ENCODE data around the gene IL18R1. TPM values are rescaled to one million over a fixed set of nuclear protein-coding genes. Genes with fewer than 3 reads are reported as not detected.

IL18R1 gene
- total and polyA plus RNA-seq, 2 donors (not counting 3 experiments of a cell fraction or from before 2014, with no cell fraction given), result 2.9 to 3.6 TPM

GRCh38 chr2:102396012-102396411 lies 40.4 kb downstream of the IL18R1 start:
- ChIA-PET CTCF (interaction anchor here (0.7 kb wide), 1 partner anchor 110 kb away, joined by 3 read pairs; no protein-coding TSS in a partner anchor), POLR2A (no interaction called here)
- dilution Hi-C loops (cut with MboI; ENCODE audit: extremely low pct_ligation_motif_present, low sequenced_read_pairs) (no loop called here), intact Hi-C loops (cut with micrococcal nuclease) (no loop called here)
- no TSS peak for BruUV-seq (replicated peaks)
- no peak overlapping the region for H2AFZ ChIP-seq (ENCODE audit: low read depth, low read length)
- no peak overlapping the region for H3K4me3 ChIP-seq (replicated peaks in 1 of 3; ENCODE audit: insufficient read depth in 1 of 3, low read depth in 1 of 3, low read length in 3 of 3)
- no peak overlapping the region for H3K4me2 ChIP-seq (ENCODE audit: insufficient read depth, low read length)
- no peaks in the 10 kb centered on the region for H4K20me1 ChIP-seq (replicated peaks; ENCODE audit: control insufficient read depth, extremely low read depth, insufficient read depth, low read length)
- H3K9me3 ChIP-seq (replicated peaks; ENCODE audit: control insufficient read depth, insufficient read depth, low read length), result no peaks in the 10 kb centered on the region
- H3K9ac ChIP-seq (replicated peaks; ENCODE audit: extremely low read depth, insufficient read depth, low read length), result no peak overlapping the region
- no peaks in the 10 kb centered on the region for H3K4me1 ChIP-seq (ENCODE audit: control insufficient read depth, extremely low read depth, insufficient read depth, low read length)
- no peaks in the 10 kb centered on the region for H3K36me3 ChIP-seq (ENCODE audit: control insufficient read depth in 2 of 2, extremely low read depth in 1 of 2, insufficient read depth in 2 of 2, low read length in 2 of 2)
- H3K27ac ChIP-seq (ENCODE audit: insufficient read depth, low read depth, low read length), result no peak overlapping the region
- no peak for FAIRE-seq
- H3K79me2 ChIP-seq (ENCODE audit: control insufficient read depth, insufficient read depth, low read length), result no peaks in the 10 kb centered on the region
- DNase-seq (ENCODE audit: low read depth, low spot score), result no peak
- no peak for TF ChIP-seq JUN (IDR thresholded peaks at IDR 0.05; ENCODE audit: borderline replicate concordance, insufficient read depth, insufficient read length, low read depth)
- no peak for TF ChIP-seq FOS (IDR thresholded peaks at IDR 0.05; ENCODE audit: borderline replicate concordance, insufficient read depth, low read length)
- TF ChIP-seq, protein P1, sequence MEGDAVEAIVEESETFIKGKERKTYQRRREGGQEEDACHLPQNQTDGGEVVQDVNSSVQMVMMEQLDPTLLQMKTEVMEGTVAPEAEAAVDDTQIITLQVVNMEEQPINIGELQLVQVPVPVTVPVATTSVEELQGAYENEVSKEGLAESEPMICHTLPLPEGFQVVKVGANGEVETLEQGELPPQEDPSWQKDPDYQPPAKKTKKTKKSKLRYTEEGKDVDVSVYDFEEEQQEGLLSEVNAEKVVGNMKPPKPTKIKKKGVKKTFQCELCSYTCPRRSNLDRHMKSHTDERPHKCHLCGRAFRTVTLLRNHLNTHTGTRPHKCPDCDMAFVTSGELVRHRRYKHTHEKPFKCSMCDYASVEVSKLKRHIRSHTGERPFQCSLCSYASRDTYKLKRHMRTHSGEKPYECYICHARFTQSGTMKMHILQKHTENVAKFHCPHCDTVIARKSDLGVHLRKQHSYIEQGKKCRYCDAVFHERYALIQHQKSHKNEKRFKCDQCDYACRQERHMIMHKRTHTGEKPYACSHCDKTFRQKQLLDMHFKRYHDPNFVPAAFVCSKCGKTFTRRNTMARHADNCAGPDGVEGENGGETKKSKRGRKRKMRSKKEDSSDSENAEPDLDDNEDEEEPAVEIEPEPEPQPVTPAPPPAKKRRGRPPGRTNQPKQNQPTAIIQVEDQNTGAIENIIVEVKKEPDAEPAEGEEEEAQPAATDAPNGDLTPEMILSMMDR (IDR thresholded peaks at IDR 0.05; ENCODE audit: extremely low read depth in 1 of 2, insufficient read depth in 1 of 2, low read depth in 1 of 2, low read length in 2 of 2), result no peak
- no peak for TF ChIP-seq EZH2 (IDR thresholded peaks at IDR 0.05; ENCODE audit: borderline replicate concordance, low read depth, low read length, severe bottlenecking)
- TF ChIP-seq POLR2AphosphoS5 (IDR thresholded peaks at IDR 0.05; ENCODE audit: insufficient read depth, low read depth, low read length), result no peak
- TF ChIP-seq POLR2A (IDR thresholded peaks at IDR 0.05; ENCODE audit: low read depth, low read length), result no peak
- TF ChIP-seq GATA2 (IDR thresholded peaks at IDR 0.05; ENCODE audit: insufficient read depth, insufficient read length, low read depth, low read length), result no peak
- no peak for TF ChIP-seq MYC (IDR thresholded peaks at IDR 0.05; ENCODE audit: low read depth, low read length)
- no peak for TF ChIP-seq MAX (IDR thresholded peaks at IDR 0.05; ENCODE audit: insufficient read depth, insufficient read length)
- no peaks in the 10 kb centered on the region for H3K27me3 ChIP-seq (ENCODE audit: control insufficient read depth in 2 of 2, insufficient read depth in 2 of 2, low read length in 2 of 2)
- no peaks in the 10 kb centered on the region for H3K9me1 ChIP-seq (replicated peaks; ENCODE audit: control insufficient read depth, extremely low read depth, insufficient read depth, low read length)

Measured in endothelial cell of umbilical vein (primary cell).